BE2C (cell line): Measurements from ENCODE around the gene MAP3K6.

Experiments
- DNase-seq: peaks from one replicate; pipeline ENCODE4 v3.0.0-alpha.2; 2020
- H3K27me3 ChIP-seq: fragments of 250-450 bp; sonication (Bioruptor Pico); 2 replicates; pipeline ENCODE4 v1.5.1; 2020; ENCODE audit warnings: mild to moderate bottlenecking
- H3K36me3 ChIP-seq: fragments of 250-450 bp; sonication (Bioruptor Pico); 2 replicates; pipeline ENCODE4 v1.5.1; 2020; ENCODE audit warnings: mild to moderate bottlenecking
- H3K4me1 ChIP-seq: fragments of 250-450 bp; sonication (Bioruptor Pico); 2 replicates; pipeline ENCODE4 v1.5.1; 2020
- H3K4me3 ChIP-seq: 2 replicates; pipeline ENCODE4 v1.5.1; 2011; ENCODE audit warnings: low read depth, low read length
- H3K9me3 ChIP-seq: fragments of 250-450 bp; sonication (Bioruptor Pico); 2 replicates; pipeline ENCODE4 v1.5.1; 2020
- CTCF ChIP-seq: IDR thresholded peaks from 2 replicates; pipeline ENCODE4 v1.5.1; 2012; ENCODE audit warnings: mild to moderate bottlenecking, low read depth, low read length

Gene MAP3K6

GRCh38 chr1:27383661-27384060, 16.9 kb upstream of the MAP3K6 start:
- no peaks in the 10 kb centered on the region for H3K36me3 ChIP-seq
- H3K27me3 ChIP-seq = no peaks in the 10 kb centered on the region
- H3K4me3 ChIP-seq = no peak overlapping the region
- no peak for TF ChIP-seq CTCF
- no peak for DNase-seq
- H3K9me3 ChIP-seq = no peaks in the 10 kb centered on the region
- H3K4me1 ChIP-seq = no peaks in the 10 kb centered on the region

GRCh38 chr1:27383039-27383605, 16.4 kb upstream of the MAP3K6 start, which contains the start of gene CD164L2:
Gene CD164L2 (minus strand): TSS chr1:27383333. CDS start chr1:27383239, 94 bp downstream.
- no peak for TF ChIP-seq CTCF

GRCh38 chr1:27381969-27382762, 15.4 kb upstream of the MAP3K6 start:
- no peaks in the 10 kb centered on the region for H3K4me1 ChIP-seq
- no peaks in the 10 kb centered on the region for H3K27me3 ChIP-seq
- no peaks in the 10 kb centered on the region for H3K9me3 ChIP-seq
- no peak overlapping the region for H3K4me3 ChIP-seq
- no peak for TF ChIP-seq CTCF
- DNase-seq = no peak
- H3K36me3 ChIP-seq = no peaks in the 10 kb centered on the region

More at GRCh38 chr1:27383039-27383605, 16.4 kb upstream of the MAP3K6 start, which contains the start of gene CD164L2:
- Histone ChIP-seq H3K36me3 (no peaks in the 10 kb centered on the region), H3K4me3 (no peak within 1 kb of the TSS), H3K4me1 (no peaks in the 10 kb centered on the region), H3K9me3 (no peaks in the 10 kb centered on the region), H3K27me3 (no peaks in the 10 kb centered on the region)
- no peak for DNase-seq

- H3K4me3 ChIP-seq = no peak overlapping the region
- no peaks in the 10 kb centered on the region for H3K27me3 ChIP-seq
- TF ChIP-seq CTCF = no peak
- DNase-seq = no peak
- H3K4me1 ChIP-seq = no peaks in the 10 kb centered on the region
- H3K9me3 ChIP-seq = no peaks in the 10 kb centered on the region
- H3K36me3 ChIP-seq = no peaks in the 10 kb centered on the region
These were observed 14.3 kb upstream of the MAP3K6 start for GRCh38 chr1:27380766-27381733.

- H3K4me1 ChIP-seq = no peaks in the 10 kb centered on the region
- H3K27me3 ChIP-seq = no peaks in the 10 kb centered on the region
- no peak for DNase-seq
- no peaks in the 10 kb centered on the region for H3K36me3 ChIP-seq
- H3K4me3 ChIP-seq = no peak overlapping the region
- H3K9me3 ChIP-seq = no peaks in the 10 kb centered on the region
- TF ChIP-seq CTCF = no peak
These were observed 13.5 kb upstream of the MAP3K6 start for GRCh38 chr1:27380224-27380623.
